CD14-positive monocyte (primary cell): ENCODE measurements around the gene KIF13A. TPM values are rescaled to one million over a fixed set of nuclear protein-coding genes. Genes with fewer than 3 reads are reported as not detected.

Source experiments
- DNase-seq, 3 donors: peaks; one replicate each; pipeline ENCODE4 v3.0.0-alpha.2; 2011 to 2022
- H2AFZ ChIP-seq: 2 replicates; pipeline ENCODE4 v1.6.0; 2012; ENCODE audit warnings: mild to moderate bottlenecking, low read depth, low read length, inconsistent platforms; ENCODE audit not compliant: insufficient read depth, poor library complexity, severe bottlenecking
- H3K27ac ChIP-seq, 2 donors: 1 replicate in 1 of 2; 2 replicates in 1 of 2; pipeline ENCODE4 v1.5.1; 2012 to 2013; ENCODE audit warnings: low read length in 2 of 2, control low read depth in 1 of 2, inconsistent platforms in 1 of 2, low read depth in 1 of 2, mild to moderate bottlenecking in 1 of 2
- H3K27me3 ChIP-seq, 2 donors: one replicate each; pipeline versions ENCODE4 v1.6.0 to v1.6.1; 2011 to 2013; ENCODE audit warnings: low read length in 2 of 2; ENCODE audit not compliant: control insufficient read depth in 2 of 2, insufficient read depth in 2 of 2
- H3K36me3 ChIP-seq, 2 donors: replicated peaks in 1 of 2; 1 replicate in 1 of 2; 2 replicates in 1 of 2; pipeline versions ENCODE4 v1.5.1 to v1.6.1; 2012 to 2013; ENCODE audit warnings: low read length in 2 of 2, control low read depth in 1 of 2, inconsistent platforms in 1 of 2, mild to moderate bottlenecking in 1 of 2; ENCODE audit not compliant: insufficient read depth in 2 of 2, control insufficient read depth in 1 of 2
- H3K4me1 ChIP-seq, 2 donors: 1 replicate in 1 of 2; 2 replicates in 1 of 2; pipeline versions ENCODE4 v1.5.1 to v1.6.1; 2012 to 2013; ENCODE audit warnings: low read length in 2 of 2, control low read depth in 1 of 2, inconsistent platforms in 1 of 2, mild to moderate bottlenecking in 1 of 2, moderate library complexity in 1 of 2; ENCODE audit not compliant: insufficient read depth in 2 of 2, control insufficient read depth in 1 of 2
- H3K4me2 ChIP-seq: replicated peaks from 2 replicates; pipeline ENCODE3; 2012; ENCODE audit warnings: low read length, moderate library complexity, mild to moderate bottlenecking; ENCODE audit not compliant: poor library complexity, severe bottlenecking; ENCODE audit errors: extremely low read depth
- H3K4me3 ChIP-seq, 3 experiments: fragments of 200-600 bp in 1 of 3; sonication (generic) in 1 of 3; replicated peaks in 1 of 3; 1 replicate in 2 of 3; 2 replicates in 1 of 3; pipeline ENCODE4 v1.5.1; 2011 to 2013; ENCODE audit warnings: low read length in 3 of 3, mild to moderate bottlenecking in 3 of 3, control low read depth in 2 of 3, low read depth in 2 of 3, inconsistent platforms in 1 of 3, moderate library complexity in 1 of 3
- H3K79me2 ChIP-seq: 2 replicates; pipeline ENCODE4 v1.6.0; 2012; ENCODE audit warnings: mild to moderate bottlenecking, control low read depth, inconsistent platforms, low read length, moderate library complexity; ENCODE audit not compliant: insufficient read depth
- H3K9ac ChIP-seq: 2 replicates; pipeline ENCODE4 v1.6.0; 2017; ENCODE audit warnings: low read length, mild to moderate bottlenecking; ENCODE audit not compliant: insufficient read depth, poor library complexity, severe bottlenecking
- H3K9me3 ChIP-seq, 2 donors: replicated peaks in 1 of 2; 1 replicate in 1 of 2; 2 replicates in 1 of 2; pipeline versions ENCODE4 v1.5.1 to v1.6.1; 2012 to 2013; ENCODE audit warnings: low read length in 2 of 2, control low read depth in 1 of 2; ENCODE audit not compliant: control insufficient read depth in 1 of 2, insufficient read depth in 1 of 2
- H4K20me1 ChIP-seq: 2 replicates; pipeline ENCODE4 v1.6.0; 2012; ENCODE audit warnings: mild to moderate bottlenecking, low read length, control low read depth, moderate library complexity; ENCODE audit not compliant: insufficient read depth
- H3K27ac Mint-ChIP-seq, 7 donors: one replicate each; pipeline ENCODE4 v1.8.0; 2020; ENCODE audit warnings: mild to moderate bottlenecking in 7 of 7, mixed read lengths in 7 of 7, moderate library complexity in 6 of 7, inconsistent platforms in 2 of 7
- H3K27me3 Mint-ChIP-seq, 3 donors: one replicate each; pipeline ENCODE4 v1.8.0; 2021 to 2022; ENCODE audit warnings: low read depth in 3 of 3, mild to moderate bottlenecking in 3 of 3, mixed read lengths in 3 of 3, moderate library complexity in 3 of 3, inconsistent platforms in 1 of 3
- H3K36me3 Mint-ChIP-seq, 2 donors: one replicate each; pipeline ENCODE4 v1.8.0; 2020; ENCODE audit warnings: mixed read lengths in 2 of 2, inconsistent platforms in 1 of 2, mild to moderate bottlenecking in 1 of 2
- H3K4me1 Mint-ChIP-seq: one replicate; pipeline ENCODE4 v1.8.0; 2020; ENCODE audit warnings: mild to moderate bottlenecking, mixed read lengths
- H3K4me3 Mint-ChIP-seq, 2 donors: one replicate each; pipeline ENCODE4 v1.8.0; 2020; ENCODE audit warnings: mild to moderate bottlenecking in 2 of 2, mixed read lengths in 2 of 2, moderate library complexity in 1 of 2
- H3K9me3 Mint-ChIP-seq, 7 donors: one replicate each; pipeline ENCODE4 v1.8.0; 2020 to 2022; ENCODE audit warnings: mixed read lengths in 7 of 7, mild to moderate bottlenecking in 6 of 7, moderate library complexity in 6 of 7, inconsistent platforms in 2 of 7
- WGBS: methylation state at CpG from one replicate; pipeline ENCODE4 v1.1.5; 2013; ENCODE audit warnings: missing lambda C conversion rate; ENCODE audit not compliant: insufficient coverage; 5-methylcytosine and 5-hydroxymethylcytosine counted together
- intact Hi-C, 2 donors: fragments of 100-400 bp; cut with micrococcal nuclease; formaldehyde crosslinking; loops; one replicate each; pipeline versions ENCODE4 v1.15.0 to v1.15.1; 2023
- polyA plus RNA-seq, 3 donors: library from polyadenylated mRNA; depleted of rRNA in 1 of 3; unstranded in 2 of 3; stranded (reverse) in 1 of 3; fragments of 300-500 nt in 2 of 3; fragments of >200 nt in 1 of 3; fragmentation: Illumina TruSeq in 2 of 3; gene quantifications; 1 replicate in 2 of 3; 2 replicates in 1 of 3; pipeline ENCODE4 v1.2.3, GENCODE V29; 2012 to 2021
- TF ChIP-seq, protein P1 (sequence below): fragments of 200-600 bp; IDR thresholded peaks from one replicate; pipeline ENCODE4 v1.8.0; 2022; ENCODE audit warnings: antibody characterized with exemption, mild to moderate bottlenecking

KIF13A gene
- polyA plus RNA-seq, 3 donors, result 2.9 to 28.4 (median 6.0) TPM

GRCh38 chr6:17714879-17715851, 272.3 kb downstream of the KIF13A start:
- H4K20me1 ChIP-seq, result no peaks in the 10 kb centered on the region
- H3K4me1 ChIP-seq, result peaks cover 14 to 15% of the 10 kb centered on the region in 2 donors
- H3K9me3 Mint-ChIP-seq, result no peaks in the 10 kb centered on the region
- H3K4me3 ChIP-seq, result peak overlapping the region in 1 of 3 experiments; percentile 59
- intact Hi-C loops, result no loop called here
- H3K4me3 Mint-ChIP-seq, result peak overlapping the region; percentile 52 to 81
- TF ChIP-seq, protein P1, sequence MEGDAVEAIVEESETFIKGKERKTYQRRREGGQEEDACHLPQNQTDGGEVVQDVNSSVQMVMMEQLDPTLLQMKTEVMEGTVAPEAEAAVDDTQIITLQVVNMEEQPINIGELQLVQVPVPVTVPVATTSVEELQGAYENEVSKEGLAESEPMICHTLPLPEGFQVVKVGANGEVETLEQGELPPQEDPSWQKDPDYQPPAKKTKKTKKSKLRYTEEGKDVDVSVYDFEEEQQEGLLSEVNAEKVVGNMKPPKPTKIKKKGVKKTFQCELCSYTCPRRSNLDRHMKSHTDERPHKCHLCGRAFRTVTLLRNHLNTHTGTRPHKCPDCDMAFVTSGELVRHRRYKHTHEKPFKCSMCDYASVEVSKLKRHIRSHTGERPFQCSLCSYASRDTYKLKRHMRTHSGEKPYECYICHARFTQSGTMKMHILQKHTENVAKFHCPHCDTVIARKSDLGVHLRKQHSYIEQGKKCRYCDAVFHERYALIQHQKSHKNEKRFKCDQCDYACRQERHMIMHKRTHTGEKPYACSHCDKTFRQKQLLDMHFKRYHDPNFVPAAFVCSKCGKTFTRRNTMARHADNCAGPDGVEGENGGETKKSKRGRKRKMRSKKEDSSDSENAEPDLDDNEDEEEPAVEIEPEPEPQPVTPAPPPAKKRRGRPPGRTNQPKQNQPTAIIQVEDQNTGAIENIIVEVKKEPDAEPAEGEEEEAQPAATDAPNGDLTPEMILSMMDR, result no peak
- peak overlapping the region; percentile 91 to 98 (median 96) for H3K27ac Mint-ChIP-seq
- peaks cover 2 to 8% (median 2%) of the 10 kb centered on the region in 3 donors for H3K27me3 Mint-ChIP-seq
- no peaks in the 10 kb centered on the region for H3K79me2 ChIP-seq
- WGBS, result 63% methylated on average over 6 of the region's 10 CpGs
- H3K27me3 ChIP-seq, result no peaks in the 10 kb centered on the region
- no peaks in the 10 kb centered on the region for H3K36me3 ChIP-seq
- peak overlapping the region; percentile 73 for H2AFZ ChIP-seq
- no peaks in the 10 kb centered on the region for H3K9me3 ChIP-seq
- peak overlapping the region; percentile 65 for H3K4me2 ChIP-seq
- peak overlapping the region; percentile 54 for H3K9ac ChIP-seq
- H3K27ac ChIP-seq, result peak overlapping the region; percentile 34 to 90
- DNase-seq, result peak; percentile 85 to 93 (median 88)
- peaks cover 16% of the 10 kb centered on the region for H3K4me1 Mint-ChIP-seq
- peaks cover 0 to 1% of the 10 kb centered on the region in 2 donors for H3K36me3 Mint-ChIP-seq

DNA sequence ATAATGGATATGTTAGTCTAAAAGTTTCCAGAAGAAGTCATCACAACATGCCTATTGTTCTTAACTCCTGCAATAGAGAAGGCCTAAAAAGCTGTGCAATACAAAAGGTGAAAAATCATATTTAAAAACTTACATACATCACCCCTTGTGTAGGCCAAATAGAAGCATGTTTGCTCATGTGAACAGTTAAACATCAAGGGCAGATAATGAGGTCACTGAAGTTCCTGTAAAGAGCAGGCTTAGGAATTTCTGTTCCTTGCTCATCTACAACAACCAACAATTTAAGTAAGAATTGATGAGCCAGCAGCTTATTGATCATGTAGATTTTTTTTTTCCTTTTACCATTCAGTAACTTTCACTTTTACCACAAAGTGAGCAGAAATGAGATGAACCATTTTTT, 273.3 kb downstream of the KIF13A start:
- Histone ChIP-seq H2AFZ (peak overlapping the region; percentile 73), H3K79me2 (no peaks in the 10 kb centered on the region), H3K9me3 (no peaks in the 10 kb centered on the region), H4K20me1 (no peaks in the 10 kb centered on the region), H3K4me3 (no peak overlapping the region), H3K9ac (no peak overlapping the region), H3K4me2 (peak overlapping the region; percentile 65), H3K27me3 (no peaks in the 10 kb centered on the region), H3K36me3 (no peaks in the 10 kb centered on the region), H3K4me1 (peaks cover 14 to 15% of the 10 kb centered on the region in 2 donors), H3K27ac (peak overlapping the region in 1 of 2 donors; percentile 90)
- TF ChIP-seq, protein P1, result no peak
- intact Hi-C loops, result no loop called here
- Mint-ChIP-seq H3K27me3 (peaks cover 2 to 8% (median 2%) of the 10 kb centered on the region in 3 donors), H3K36me3 (peaks cover 0 to 1% of the 10 kb centered on the region in 2 donors), H3K27ac (peak overlapping the region in 5 of 7 donors; percentile 26 to 98 (median 94)), H3K9me3 (no peaks in the 10 kb centered on the region), H3K4me3 (no peak overlapping the region), H3K4me1 (peaks cover 16% of the 10 kb centered on the region)
- DNase-seq, result peak in 1 of 3 donors; percentile 14
